GM12873 (cell line): ENCODE measurements around the gene DIS3L2.

Experiments used
- TF ChIP-seq, protein P1 (sequence below): IDR thresholded peaks from 2 replicates; pipeline ENCODE4 v1.5.1; 2012; ENCODE audit warnings: low read depth, mild to moderate bottlenecking, moderate library complexity, low read length, control low read depth; ENCODE audit not compliant: insufficient read depth; ENCODE audit errors: missing control alignments

Gene DIS3L2

DNA sequence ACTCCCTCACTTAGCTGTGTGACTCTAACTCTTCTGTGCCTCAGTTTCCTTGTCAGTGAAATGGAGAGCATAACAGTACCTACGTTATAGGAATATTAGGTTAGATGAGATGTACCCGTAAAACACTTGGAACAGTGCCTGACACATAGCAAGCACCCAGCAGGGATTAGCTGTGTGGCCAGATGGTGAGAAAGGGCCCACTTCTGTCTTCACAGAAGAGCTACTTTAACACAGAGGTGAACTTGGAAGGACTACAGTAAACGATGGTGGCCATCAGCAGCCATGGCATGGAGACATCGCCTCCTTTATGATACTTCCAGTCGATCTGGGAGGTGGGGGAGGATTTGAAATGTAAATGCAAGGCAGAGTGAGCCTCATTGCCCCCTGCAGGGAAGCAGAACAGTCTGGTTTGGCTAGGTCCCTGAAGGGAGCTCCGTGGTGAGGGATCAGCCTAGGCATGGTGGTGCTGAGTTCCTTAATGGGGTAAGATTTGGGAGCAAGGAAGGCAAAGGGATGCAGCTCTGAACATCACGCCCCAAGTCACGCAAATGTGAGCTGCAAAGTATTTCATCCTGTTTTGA, 315.3 kb downstream of the DIS3L2 start:
- TF ChIP-seq, protein P1, sequence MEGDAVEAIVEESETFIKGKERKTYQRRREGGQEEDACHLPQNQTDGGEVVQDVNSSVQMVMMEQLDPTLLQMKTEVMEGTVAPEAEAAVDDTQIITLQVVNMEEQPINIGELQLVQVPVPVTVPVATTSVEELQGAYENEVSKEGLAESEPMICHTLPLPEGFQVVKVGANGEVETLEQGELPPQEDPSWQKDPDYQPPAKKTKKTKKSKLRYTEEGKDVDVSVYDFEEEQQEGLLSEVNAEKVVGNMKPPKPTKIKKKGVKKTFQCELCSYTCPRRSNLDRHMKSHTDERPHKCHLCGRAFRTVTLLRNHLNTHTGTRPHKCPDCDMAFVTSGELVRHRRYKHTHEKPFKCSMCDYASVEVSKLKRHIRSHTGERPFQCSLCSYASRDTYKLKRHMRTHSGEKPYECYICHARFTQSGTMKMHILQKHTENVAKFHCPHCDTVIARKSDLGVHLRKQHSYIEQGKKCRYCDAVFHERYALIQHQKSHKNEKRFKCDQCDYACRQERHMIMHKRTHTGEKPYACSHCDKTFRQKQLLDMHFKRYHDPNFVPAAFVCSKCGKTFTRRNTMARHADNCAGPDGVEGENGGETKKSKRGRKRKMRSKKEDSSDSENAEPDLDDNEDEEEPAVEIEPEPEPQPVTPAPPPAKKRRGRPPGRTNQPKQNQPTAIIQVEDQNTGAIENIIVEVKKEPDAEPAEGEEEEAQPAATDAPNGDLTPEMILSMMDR = no peak

DNA sequence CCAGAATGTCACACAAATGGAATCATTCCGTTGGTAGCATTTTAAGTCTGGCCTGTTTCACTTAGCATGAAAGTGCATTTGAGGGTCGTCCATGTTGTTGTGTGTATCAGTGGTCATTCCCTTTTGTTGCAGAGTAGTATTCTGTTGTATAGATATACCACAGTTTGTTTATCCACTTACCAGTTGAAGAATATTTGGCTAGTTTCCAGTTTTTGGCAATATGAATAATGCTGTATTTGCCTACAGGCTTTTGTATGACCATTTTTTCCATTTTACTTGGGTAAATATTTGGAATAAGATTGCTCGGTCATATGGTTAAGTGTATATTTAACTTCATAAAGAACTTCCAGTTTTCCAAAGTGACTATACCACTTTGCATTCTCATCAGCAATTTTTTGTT, 317.0 kb downstream of the DIS3L2 start:
- TF ChIP-seq, protein P1 = no peak

DNA sequence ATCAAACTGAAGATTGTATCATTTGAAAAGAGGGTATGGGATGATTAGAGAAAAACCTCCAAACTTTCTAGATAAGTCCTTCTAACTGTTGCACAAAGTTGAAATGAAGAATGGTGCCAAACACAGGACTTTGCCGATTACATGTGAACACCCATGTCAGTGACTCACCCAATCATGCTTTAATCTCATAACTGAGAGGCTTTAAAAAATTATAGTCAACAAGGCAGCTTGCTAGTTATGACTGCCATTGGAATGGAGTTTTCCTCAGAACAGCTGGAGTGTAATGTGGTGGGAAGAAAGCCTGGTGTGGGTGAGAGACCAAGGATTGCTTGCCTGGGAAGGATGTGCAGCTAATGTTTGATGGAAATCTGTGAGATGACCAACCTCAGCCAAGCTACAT, 318.8 kb downstream of the DIS3L2 start:
- TF ChIP-seq, protein P1 = no peak

DNA sequence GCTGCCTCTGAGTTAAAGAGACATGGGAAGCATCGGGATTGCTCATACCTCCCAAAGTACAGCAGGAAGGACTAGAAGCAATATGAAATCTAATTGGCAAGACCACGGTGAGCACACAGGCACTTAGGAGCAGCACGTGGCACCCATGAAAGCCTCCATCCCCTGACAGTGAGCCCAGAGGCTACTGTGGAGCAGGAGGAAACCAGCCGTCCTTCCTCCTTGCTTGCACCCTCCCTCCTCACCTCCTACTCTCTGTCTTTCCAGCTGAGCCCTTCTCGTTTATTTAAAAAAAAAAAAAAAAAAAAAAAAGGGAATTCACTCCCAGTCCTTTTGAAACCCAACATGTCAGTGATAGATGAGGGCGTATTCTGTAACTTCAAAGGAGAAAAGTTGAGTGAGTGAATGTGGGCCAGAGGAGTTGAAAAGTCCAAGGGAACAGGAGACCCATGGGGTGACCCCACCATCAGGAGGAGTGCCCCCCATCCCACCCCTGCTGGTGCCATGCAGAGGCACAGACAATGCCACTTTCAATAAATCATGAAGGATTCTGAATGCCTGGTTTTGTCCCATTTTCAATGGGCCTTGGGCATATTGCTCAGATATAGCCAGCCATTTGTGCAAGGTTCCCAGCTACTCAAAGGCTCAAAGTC, 320.5 kb downstream of the DIS3L2 start:
- TF ChIP-seq, protein P1 = no peak

DNA sequence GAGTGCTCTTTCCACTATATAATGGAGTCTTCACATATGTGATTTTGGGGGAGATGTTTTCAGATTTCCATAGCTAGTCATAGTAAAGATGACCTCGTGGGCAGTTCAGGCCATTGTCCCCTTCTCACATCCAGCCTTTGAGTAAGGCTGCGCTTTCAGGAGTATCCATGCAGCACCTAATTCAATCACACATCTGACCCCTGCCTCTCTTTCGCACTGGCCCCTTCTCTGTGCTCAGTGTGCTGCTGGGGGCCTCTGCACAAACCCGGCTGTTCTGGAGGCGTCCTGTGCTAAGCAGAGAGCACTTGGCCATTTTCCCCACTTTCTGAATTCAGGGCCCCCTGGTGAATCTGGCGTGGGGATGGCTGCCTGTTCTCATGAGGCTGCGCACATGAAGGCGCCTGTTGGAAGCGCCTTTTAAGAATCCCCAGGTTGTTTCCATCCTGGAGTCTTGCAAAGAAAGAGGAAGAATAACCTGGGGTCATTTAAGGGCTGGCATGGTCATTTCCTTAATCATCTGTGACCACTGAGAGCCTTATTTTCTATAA, 321.1 kb downstream of the DIS3L2 start:
- TF ChIP-seq, protein P1 = no peak

DNA sequence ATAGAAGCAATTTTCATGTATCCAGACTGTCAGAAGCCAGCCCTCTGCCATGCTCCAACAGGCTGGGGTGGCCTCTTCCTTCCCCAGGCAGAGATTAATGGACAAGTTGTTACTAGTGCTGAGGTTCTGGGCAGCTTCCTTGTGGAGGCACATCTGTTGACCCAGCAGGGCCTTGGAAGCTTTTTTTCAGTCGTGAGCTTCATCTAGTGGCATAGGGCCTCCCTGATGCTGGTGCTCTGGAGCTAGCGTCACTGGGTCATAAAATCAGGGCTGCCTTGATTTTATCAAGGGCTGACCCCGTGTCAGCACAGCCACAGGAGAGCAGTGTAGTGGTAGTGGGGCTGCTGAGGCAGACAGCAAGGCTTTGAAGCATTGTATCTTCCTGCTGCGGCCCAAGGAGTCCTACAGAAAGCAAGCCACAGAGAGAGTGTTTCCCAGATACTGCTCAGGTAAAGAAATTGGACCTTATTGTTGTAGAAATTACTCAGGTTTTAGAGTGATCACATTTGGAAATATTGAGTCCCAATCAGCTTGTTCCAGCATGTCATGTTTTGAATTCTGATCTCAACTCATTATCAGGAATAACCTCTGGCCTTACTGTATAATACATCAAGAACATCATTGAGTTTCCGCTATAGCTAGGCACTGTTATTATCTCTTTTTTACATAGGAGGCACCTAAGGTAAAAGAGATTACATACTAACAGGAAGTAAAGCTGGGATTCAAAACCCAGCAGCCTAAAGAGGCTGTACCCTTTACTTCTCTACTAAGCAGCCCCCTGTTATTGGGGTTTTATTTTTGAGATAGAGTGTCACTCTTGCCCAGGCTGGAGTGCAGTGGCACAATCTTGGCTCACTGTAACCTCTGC, 324.7 kb downstream of the DIS3L2 start:
- TF ChIP-seq, protein P1 = no peak

DNA sequence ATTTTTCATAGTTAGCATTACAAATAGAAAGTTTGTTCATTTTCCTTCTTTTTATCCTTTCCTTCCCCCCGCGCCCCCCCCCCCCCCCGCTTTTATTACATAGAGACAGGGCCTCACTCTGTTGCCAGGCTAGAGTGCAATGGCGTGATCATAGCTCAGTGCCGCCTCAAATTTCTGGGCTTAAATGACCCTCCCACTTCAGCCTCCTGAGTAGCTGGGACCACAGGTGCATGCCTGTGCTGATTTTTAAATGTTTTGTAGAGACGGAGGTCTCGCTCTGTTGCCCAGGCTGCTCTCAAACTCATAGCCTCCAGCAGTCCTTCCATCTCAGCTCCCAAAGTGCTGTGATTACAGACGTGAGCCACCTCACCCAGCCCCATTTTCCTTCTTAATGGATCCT, 325.8 kb downstream of the DIS3L2 start:
- TF ChIP-seq, protein P1 = no peak
